Left lung (tissue), 10 donors: ENCODE results near the gene RNF34. TPM values are rescaled to one million over a fixed set of nuclear protein-coding genes. Genes with fewer than 3 reads are reported as not detected.

Experiments
- ATAC-seq: fragments of 200-7000 bp; cut with Tn5 transposase; one replicate; pipeline ENCODE4 v1.9.1; 2020; ENCODE audit warnings: moderate library complexity
- DNase-seq, 4 donors: peaks; one replicate each; pipeline ENCODE4 v3.0.0-alpha.2; 2013 to 2020
- H3K27ac ChIP-seq, 2 donors: fragments of 200-600 bp; sonication (generic) in 1 of 2; one replicate each; pipeline versions ENCODE4 v1.5.0 to v1.8.0; 2020 to 2021
- H3K27me3 ChIP-seq, 2 donors: fragments of 200-600 bp; sonication (generic) in 1 of 2; one replicate each; pipeline versions ENCODE4 v1.5.0 to v1.8.0; 2020 to 2021
- H3K36me3 ChIP-seq, 2 donors: fragments of 200-600 bp; sonication (generic) in 1 of 2; one replicate each; pipeline versions ENCODE4 v1.5.0 to v1.8.0; 2020 to 2021
- H3K4me1 ChIP-seq, 2 donors: fragments of 200-600 bp; one replicate each; pipeline ENCODE4 v1.8.0; 2021
- H3K4me3 ChIP-seq, 2 donors: fragments of 200-600 bp; sonication (generic) in 1 of 2; one replicate each; pipeline versions ENCODE4 v1.5.0 to v1.8.0; 2020 to 2021; ENCODE audit warnings: mild to moderate bottlenecking in 1 of 2
- H3K9me3 ChIP-seq, 2 donors: fragments of 200-600 bp; sonication (generic) in 1 of 2; one replicate each; pipeline versions ENCODE4 v1.5.0 to v1.8.0; 2020 to 2021
- intact Hi-C, 2 donors: fragments of 100-400 bp; cut with DNase I; formaldehyde crosslinking; loops; one replicate each; pipeline versions ENCODE4 v1.11.2 to v1.14.2; 2022
- polyA plus RNA-seq, 6 donors: library from polyadenylated mRNA; unstranded; fragments of 120-200 nt; gene quantifications; one replicate each; pipeline ENCODE4 v1.2.1, GENCODE V29; 2013; ENCODE audit not compliant: insufficient read length in 6 of 6
- total RNA-seq, 2 donors: library from RNA; stranded (reverse); fragmentation: NEBNext Ultra II Directional; extraction: Animal tissue kit (Norgen Biotek cat#: 25700); gene quantifications; one replicate each; pipeline ENCODE4 v1.2.1, GENCODE V29; 2021
- TF ChIP-seq, protein P1 (sequence below), 2 donors: fragments of 200-600 bp; sonication (generic) in 1 of 2; IDR thresholded peaks; one replicate each; pipeline versions ENCODE4 v1.5.0 to v1.8.0; 2021; ENCODE audit warnings: antibody characterized with exemption in 2 of 2
- donor health status: DM: no; HTN: yes; CAD: no.
- donor health status: DM: no; HTN: no; CAD: no.

Gene RNF34
- total and polyA plus RNA-seq, 8 donors, result 26.1 to 40.2 (median 36.8) TPM

DNA sequence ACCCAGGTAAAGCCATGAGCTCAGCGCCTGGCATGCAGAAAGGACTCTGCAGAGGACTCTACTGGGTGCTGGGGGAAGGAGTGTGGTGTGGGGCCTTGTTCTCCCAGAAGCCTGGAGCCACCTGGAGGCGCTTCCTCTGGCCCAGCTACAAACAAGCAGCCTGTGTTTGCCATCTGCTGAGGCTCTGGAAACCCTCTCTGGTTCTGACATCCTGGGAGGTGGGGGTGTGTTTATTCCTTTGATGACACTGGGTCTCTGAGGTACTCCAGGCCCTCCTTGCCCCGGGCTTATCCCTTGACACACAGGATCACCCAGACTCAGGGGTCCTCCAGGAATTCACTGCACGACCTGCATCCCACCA, 44.9 kb downstream of the RNF34 start:
- Histone ChIP-seq H3K4me1 (peaks cover 0 to 14% of the 10 kb centered on the region in 2 donors), H3K4me3 (no peak overlapping the region), H3K9me3 (no peaks in the 10 kb centered on the region), H3K27me3 (no peaks in the 10 kb centered on the region), H3K36me3 (peaks cover 0 to 44% of the 10 kb centered on the region in 2 donors), H3K27ac (no peak overlapping the region)
- DNase-seq, result no peak
- intact Hi-C loops, result loop anchor here in 1 of 2 donors (10.0 kb wide), 1 partner anchor 110 kb away; no protein-coding TSS in a partner anchor
- ATAC-seq, result no peak
- TF ChIP-seq, protein P1, sequence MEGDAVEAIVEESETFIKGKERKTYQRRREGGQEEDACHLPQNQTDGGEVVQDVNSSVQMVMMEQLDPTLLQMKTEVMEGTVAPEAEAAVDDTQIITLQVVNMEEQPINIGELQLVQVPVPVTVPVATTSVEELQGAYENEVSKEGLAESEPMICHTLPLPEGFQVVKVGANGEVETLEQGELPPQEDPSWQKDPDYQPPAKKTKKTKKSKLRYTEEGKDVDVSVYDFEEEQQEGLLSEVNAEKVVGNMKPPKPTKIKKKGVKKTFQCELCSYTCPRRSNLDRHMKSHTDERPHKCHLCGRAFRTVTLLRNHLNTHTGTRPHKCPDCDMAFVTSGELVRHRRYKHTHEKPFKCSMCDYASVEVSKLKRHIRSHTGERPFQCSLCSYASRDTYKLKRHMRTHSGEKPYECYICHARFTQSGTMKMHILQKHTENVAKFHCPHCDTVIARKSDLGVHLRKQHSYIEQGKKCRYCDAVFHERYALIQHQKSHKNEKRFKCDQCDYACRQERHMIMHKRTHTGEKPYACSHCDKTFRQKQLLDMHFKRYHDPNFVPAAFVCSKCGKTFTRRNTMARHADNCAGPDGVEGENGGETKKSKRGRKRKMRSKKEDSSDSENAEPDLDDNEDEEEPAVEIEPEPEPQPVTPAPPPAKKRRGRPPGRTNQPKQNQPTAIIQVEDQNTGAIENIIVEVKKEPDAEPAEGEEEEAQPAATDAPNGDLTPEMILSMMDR (IDR thresholded peaks at IDR 0.05), result no peak

DNA sequence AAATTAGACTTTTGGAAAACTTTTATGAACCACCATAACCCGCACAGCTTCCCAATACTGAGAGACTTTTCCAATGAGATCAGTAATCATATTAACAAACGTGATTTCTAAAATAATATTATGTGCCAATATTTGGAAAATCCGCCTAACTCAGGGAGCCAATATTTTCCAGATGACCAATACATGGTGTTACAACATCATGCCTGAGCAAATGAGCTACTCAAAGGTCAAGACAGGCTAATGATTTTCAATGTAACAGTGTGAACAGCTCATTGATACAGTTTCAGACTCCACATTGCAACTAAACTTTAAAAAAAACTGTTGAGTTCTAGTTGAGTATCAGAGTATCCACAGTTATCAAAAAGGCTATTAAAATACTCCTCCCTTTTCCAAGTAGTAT, 46.8 kb downstream of the RNF34 start:
- Histone ChIP-seq H3K4me3 (no peak overlapping the region), H3K27ac (no peak overlapping the region), H3K9me3 (no peaks in the 10 kb centered on the region), H3K36me3 (peaks cover 0 to 25% of the 10 kb centered on the region in 2 donors), H3K27me3 (no peaks in the 10 kb centered on the region), H3K4me1 (peaks cover 4 to 32% of the 10 kb centered on the region in 2 donors)
- TF ChIP-seq, protein P1 (IDR thresholded peaks at IDR 0.05), result no peak
- DNase-seq (no peak), ATAC-seq (no peak)
- intact Hi-C loops, result loop anchor here in 1 of 2 donors (10.0 kb wide), 1 partner anchor 112 kb away; no protein-coding TSS in a partner anchor

DNA sequence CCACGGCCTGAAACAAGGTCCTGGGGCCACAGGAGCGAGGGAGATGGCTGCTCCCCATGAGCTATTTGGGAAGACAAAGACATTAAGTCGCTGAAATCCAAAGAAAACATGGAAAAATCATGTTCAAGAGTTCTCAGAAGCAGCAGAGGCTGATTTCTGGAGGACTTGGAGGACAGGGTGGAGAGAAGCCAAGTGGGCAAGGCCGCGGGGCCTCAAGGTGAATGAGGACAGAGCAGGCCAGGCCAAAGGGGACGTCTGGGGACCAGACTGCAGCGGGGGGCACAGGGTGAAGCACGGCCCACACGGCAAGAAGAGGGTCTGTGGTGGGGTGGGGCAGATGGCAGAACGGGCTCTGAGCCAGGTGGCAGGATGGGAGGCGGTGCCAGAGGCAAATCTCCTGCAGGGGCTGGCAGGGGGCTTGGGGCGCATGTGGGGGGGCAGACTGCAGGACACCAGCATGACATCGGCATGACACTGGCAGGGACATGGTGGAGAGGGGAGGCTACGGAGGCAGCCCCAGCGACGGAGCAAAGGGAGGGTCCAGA, 48.9 kb downstream of the RNF34 start:
- no peak overlapping the region for H3K4me3 ChIP-seq
- peaks cover 0 to 23% of the 10 kb centered on the region in 2 donors for H3K36me3 ChIP-seq
- no peak for ATAC-seq
- no peak for DNase-seq
- no peaks in the 10 kb centered on the region for H3K27me3 ChIP-seq
- intact Hi-C loops, result loop anchor here in 1 of 2 donors (10.0 kb wide), 1 partner anchor 114 kb away; no protein-coding TSS in a partner anchor
- TF ChIP-seq, protein P1 (IDR thresholded peaks at IDR 0.05), result no peak
- no peak overlapping the region for H3K27ac ChIP-seq
- H3K9me3 ChIP-seq, result no peaks in the 10 kb centered on the region
- H3K4me1 ChIP-seq, result peaks cover 4 to 44% of the 10 kb centered on the region in 2 donors

DNA sequence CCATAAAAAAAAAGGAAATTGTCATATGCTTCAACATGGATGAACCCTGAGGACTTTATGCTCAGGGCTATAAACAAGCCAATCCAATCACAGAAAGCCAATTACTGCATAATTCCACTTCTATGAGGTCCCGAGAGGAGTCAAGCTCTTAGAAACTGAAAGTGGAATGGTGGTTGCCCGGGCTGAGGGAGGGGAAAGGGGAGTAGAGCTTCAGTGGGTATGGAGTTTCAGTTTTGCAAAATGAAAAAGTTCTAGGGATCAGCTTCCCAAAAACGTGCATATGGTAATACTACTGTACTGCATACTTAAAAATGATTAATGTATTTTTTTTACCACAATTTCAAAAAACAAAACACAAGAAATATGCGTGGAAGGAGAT, 52.0 kb downstream of the RNF34 start:
- Histone ChIP-seq H3K4me1 (peaks cover 4 to 48% of the 10 kb centered on the region in 2 donors), H3K9me3 (no peaks in the 10 kb centered on the region), H3K27me3 (no peaks in the 10 kb centered on the region), H3K4me3 (no peak overlapping the region), H3K27ac (peak overlapping the region; percentile 7 to 76), H3K36me3 (peaks cover 0 to 15% of the 10 kb centered on the region in 2 donors)
- peak; percentile 34 for ATAC-seq
- TF ChIP-seq, protein P1 (IDR thresholded peaks at IDR 0.05), result no peak
- intact Hi-C loops, result no loop called here
- DNase-seq, result no peak

DNA sequence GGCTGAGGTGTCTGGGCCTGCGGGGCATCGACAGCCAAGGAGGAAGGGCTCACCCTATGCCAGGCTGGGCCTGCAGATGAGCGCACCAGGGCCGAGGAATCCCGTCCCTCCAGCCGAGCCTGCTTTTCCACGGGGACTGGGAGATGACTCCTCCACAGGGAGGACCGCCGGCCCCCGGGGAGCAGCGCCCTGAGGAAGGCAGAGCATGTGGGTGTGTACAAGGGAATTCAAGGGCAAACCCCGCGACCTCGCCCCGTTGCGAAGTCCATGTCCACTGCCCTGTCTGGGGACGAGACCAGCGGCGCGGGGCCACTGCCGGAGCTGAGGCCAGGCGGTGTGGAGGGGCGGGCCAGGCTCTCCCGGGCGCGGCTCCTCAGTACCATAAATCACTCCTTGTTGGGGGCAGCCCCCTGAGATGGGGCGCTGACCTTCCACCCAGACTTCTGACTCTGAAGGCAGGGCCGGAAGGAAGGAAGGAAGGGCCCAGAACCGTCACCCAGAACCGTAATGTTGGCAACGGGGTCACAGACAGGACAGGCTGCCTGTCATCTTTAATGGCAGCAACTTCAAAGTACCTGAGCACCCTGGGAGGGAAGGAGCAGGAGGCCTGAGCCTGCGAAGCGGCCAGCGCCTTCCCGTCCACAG, 52.5 kb downstream of the RNF34 start:
- intact Hi-C loops, result no loop called here
- TF ChIP-seq, protein P1 (IDR thresholded peaks at IDR 0.05), result no peak
- H3K4me1 ChIP-seq, result peaks cover 4 to 48% of the 10 kb centered on the region in 2 donors
- peak in 1 of 4 donors; percentile 85 for DNase-seq
- peak; percentile 36 for ATAC-seq
- H3K27me3 ChIP-seq, result no peaks in the 10 kb centered on the region
- H3K27ac ChIP-seq, result peak overlapping the region in 1 of 2 donors; percentile 76
- peaks cover 0 to 15% of the 10 kb centered on the region in 2 donors for H3K36me3 ChIP-seq
- no peaks in the 10 kb centered on the region for H3K9me3 ChIP-seq
- no peak overlapping the region for H3K4me3 ChIP-seq
